Type B pancreatic cell (in vitro differentiated cells): ENCODE data around the gene LAMB4. TPM values are rescaled to one million over a fixed set of nuclear protein-coding genes. Genes with fewer than 3 reads are reported as not detected.

Experiments used
- DNase-seq: peaks from one replicate; pipeline ENCODE4 v3.0.0; 2021; ENCODE audit warnings: mixed read lengths; ENCODE audit not compliant: unreplicated experiment; ENCODE audit errors: extremely low spot score
- H3K27ac Mint-ChIP-seq: 2 replicates; pipeline ENCODE4 v1.8.0; 2021; ENCODE audit warnings: mild to moderate bottlenecking, mixed read lengths
- H3K27me3 Mint-ChIP-seq: 2 replicates; pipeline ENCODE4 v1.8.0; 2021; ENCODE audit warnings: mixed read lengths
- H3K36me3 Mint-ChIP-seq: 2 replicates; pipeline ENCODE4 v1.8.0; 2021; ENCODE audit warnings: mixed read lengths
- H3K4me1 Mint-ChIP-seq: one replicate; pipeline ENCODE4 v1.8.0; 2021; ENCODE audit warnings: mixed read lengths; ENCODE audit not compliant: unreplicated experiment
- H3K4me3 Mint-ChIP-seq: 2 replicates; pipeline ENCODE4 v1.8.0; 2021; ENCODE audit warnings: mild to moderate bottlenecking, mixed read lengths
- H3K9me3 Mint-ChIP-seq: 2 replicates; pipeline ENCODE4 v1.8.0; 2021; ENCODE audit warnings: mixed read lengths
- total RNA-seq: library from RNA; stranded (reverse); gene quantifications from 2 replicates; pipeline ENCODE4 v1.2.1, GENCODE V29; 2021; ENCODE audit warnings: low replicate concordance
- TF ChIP-seq, protein P1 (sequence below): fragments of 200-600 bp; sonication (generic); conservative IDR thresholded peaks from 2 replicates; pipeline ENCODE4 v1.5.0; 2021; ENCODE audit warnings: antibody characterized with exemption, mild to moderate bottlenecking

LAMB4 gene
- total RNA-seq, 1 donor from 2014 or later: 1.3 TPM

DNA sequence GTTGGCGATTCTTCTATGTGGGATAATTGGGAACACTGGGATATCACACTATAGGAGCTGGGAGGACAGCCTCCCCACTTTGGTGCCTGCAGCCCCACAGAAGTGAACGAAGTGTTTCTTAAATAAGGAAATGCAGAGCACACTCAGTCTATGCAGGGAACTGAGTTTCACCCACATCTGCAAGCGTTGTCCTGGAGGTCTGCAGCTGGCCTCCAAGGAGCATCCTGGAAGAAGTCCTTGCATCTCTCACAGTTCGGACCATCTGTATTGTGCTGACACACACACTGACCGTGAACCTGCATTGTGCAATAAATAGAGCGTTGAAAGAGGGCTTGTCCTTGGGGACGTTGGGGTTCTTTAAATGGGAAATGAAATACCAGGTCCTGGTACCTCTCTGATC lies 25.8 kb downstream of the LAMB4 start:
- H3K4me3 Mint-ChIP-seq: no peak overlapping the region
- peaks cover 7% of the 10 kb centered on the region for H3K4me1 Mint-ChIP-seq
- H3K9me3 Mint-ChIP-seq: no peaks in the 10 kb centered on the region

DNA sequence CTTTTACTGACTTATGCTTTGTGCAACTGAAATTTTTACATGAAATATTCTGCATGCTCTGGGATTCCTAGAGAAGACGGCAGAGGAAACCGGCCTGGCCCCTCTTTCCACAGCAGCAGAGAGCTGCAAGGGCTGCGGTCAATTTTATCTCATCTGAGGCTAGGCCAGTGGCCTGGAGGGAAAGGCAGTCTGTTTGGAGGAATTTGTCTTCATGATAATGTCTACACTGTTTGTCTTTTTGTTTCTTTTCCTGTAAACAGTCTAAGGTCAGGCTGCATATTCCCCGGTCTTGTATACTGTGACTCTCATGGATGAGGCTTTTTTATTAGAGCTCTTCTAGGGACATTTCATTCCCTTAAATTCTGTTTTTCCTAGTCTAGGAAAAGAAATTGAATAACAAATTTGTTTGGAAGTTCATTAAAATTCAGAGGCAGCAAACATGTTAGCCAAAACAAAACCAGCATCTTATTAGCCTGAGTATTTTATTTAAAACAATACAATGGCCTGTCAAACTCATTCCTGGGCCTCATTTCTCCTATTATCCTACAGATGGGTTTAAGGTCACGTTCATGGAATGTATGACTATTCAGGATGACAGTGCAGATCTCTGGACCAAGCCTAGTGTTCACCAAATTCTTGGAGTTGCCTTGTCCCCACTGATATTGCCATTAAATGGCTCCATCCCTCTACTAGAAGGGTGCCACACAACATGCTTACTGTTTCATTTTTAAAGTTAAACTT lies 26.4 kb downstream of the LAMB4 start:
- no peak overlapping the region for H3K4me3 Mint-ChIP-seq
- peaks cover 4% of the 10 kb centered on the region for H3K9me3 Mint-ChIP-seq
- no peaks in the 10 kb centered on the region for H3K36me3 Mint-ChIP-seq
- H3K4me1 Mint-ChIP-seq: peaks cover 9% of the 10 kb centered on the region
- TF ChIP-seq, protein P1, sequence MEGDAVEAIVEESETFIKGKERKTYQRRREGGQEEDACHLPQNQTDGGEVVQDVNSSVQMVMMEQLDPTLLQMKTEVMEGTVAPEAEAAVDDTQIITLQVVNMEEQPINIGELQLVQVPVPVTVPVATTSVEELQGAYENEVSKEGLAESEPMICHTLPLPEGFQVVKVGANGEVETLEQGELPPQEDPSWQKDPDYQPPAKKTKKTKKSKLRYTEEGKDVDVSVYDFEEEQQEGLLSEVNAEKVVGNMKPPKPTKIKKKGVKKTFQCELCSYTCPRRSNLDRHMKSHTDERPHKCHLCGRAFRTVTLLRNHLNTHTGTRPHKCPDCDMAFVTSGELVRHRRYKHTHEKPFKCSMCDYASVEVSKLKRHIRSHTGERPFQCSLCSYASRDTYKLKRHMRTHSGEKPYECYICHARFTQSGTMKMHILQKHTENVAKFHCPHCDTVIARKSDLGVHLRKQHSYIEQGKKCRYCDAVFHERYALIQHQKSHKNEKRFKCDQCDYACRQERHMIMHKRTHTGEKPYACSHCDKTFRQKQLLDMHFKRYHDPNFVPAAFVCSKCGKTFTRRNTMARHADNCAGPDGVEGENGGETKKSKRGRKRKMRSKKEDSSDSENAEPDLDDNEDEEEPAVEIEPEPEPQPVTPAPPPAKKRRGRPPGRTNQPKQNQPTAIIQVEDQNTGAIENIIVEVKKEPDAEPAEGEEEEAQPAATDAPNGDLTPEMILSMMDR: no peak
- H3K27ac Mint-ChIP-seq: no peak overlapping the region
- H3K27me3 Mint-ChIP-seq: no peaks in the 10 kb centered on the region
- no peak for DNase-seq

More for the DNA sequence above, 25.8 kb downstream of the LAMB4 start:
- Mint-ChIP-seq H3K27ac (no peak overlapping the region), H3K27me3 (no peaks in the 10 kb centered on the region), H3K36me3 (no peaks in the 10 kb centered on the region)
- DNase-seq: no peak
- TF ChIP-seq, protein P1: no peak

- TF ChIP-seq, protein P1: no peak
- Mint-ChIP-seq H3K4me3 (no peak overlapping the region), H3K27me3 (no peaks in the 10 kb centered on the region), H3K9me3 (peaks cover 4% of the 10 kb centered on the region), H3K4me1 (peaks cover 9% of the 10 kb centered on the region), H3K36me3 (no peaks in the 10 kb centered on the region), H3K27ac (no peak overlapping the region)
- DNase-seq: no peak
These were observed 27.4 kb downstream of the LAMB4 start for GRCh38 chr7:108102671-108103312.

GRCh38 chr7:108101759-108102158 lies 28.4 kb downstream of the LAMB4 start:
- TF ChIP-seq, protein P1: no peak
- no peak overlapping the region for H3K27ac Mint-ChIP-seq
- H3K9me3 Mint-ChIP-seq: peaks cover 4% of the 10 kb centered on the region
- no peak for DNase-seq
- H3K4me1 Mint-ChIP-seq: peaks cover 9% of the 10 kb centered on the region
- H3K4me3 Mint-ChIP-seq: no peak overlapping the region
- no peaks in the 10 kb centered on the region for H3K27me3 Mint-ChIP-seq
- H3K36me3 Mint-ChIP-seq: no peaks in the 10 kb centered on the region

DNA sequence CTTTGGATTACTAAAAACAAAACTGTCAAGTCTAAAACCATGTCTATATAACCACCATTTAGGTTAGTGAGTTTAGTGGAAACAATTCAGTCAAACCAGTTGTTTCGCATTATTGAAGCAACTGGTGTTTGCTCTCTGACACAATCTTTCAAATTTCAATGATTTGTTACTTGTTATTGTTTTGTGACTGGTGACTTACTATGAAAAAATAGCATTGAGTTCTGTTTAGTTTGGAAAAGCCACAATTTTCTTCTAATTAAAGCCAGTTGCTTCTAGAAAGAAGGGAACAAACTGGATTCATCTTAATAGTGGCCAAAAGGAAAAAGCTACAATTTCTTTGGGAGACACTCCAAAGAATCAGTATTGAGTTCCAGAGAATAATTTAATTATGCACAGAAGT lies 30.4 kb downstream of the LAMB4 start:
- H3K27ac Mint-ChIP-seq: peak overlapping the region; percentile 18
- TF ChIP-seq, protein P1: no peak
- H3K4me3 Mint-ChIP-seq: peak overlapping the region; percentile 72
- no peaks in the 10 kb centered on the region for H3K27me3 Mint-ChIP-seq
- no peak for DNase-seq
- no peaks in the 10 kb centered on the region for H3K36me3 Mint-ChIP-seq
- peaks cover 4% of the 10 kb centered on the region for H3K9me3 Mint-ChIP-seq
- H3K4me1 Mint-ChIP-seq: peaks cover 25% of the 10 kb centered on the region
